Measurements from ENCODE around the gene KLF18.

The KLF18 gene

DNA sequence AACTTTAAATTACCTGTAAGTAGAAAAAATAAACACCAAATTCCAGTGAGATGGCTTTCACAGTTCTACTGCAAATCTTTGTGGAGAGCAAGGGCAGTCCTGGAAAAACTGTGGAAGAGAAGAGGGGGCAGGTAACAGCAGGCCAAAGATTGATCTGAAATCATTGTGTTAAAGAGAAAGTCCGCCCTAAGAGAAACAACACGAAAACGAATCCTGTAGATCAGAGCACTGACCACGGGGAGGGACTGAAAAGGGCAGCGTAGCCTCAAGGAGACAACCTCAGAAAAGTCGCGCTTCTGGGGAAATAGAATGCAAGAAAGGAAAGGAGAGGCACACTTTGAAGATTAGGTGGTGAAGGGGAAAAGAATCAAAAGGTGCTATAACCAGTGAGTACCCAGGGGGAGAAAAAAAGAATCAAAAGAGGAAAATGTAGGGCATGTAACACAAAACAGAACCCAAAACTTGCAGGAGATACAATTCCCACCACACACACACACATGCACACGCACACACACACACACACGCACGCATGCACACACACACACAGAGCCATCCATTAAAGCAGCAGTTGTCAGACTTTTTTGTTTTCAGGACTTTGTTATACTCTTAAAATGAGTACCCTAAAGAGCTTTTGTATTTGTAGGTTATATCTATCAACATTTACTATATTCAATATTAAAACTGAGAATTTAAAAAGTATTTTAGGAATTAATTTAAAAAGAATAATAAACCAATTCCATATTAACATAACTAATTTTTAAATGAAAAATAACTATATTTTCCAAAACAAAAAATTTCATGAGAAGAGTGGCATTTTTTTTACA lies 50.8 kb downstream of the KLF18 start:
- no peak overlapping the region for H3K27ac ChIP-seq
- peaks cover 0 to 28% (median 16%) of the 10 kb centered on the region in 11 experiments; a peak in 15 of 22 replicates for H3K9me3 ChIP-seq (replicated peaks in 1 of 11)
- no peak overlapping the region for H3K9ac ChIP-seq
- H3K4me1 ChIP-seq = no peaks in the 10 kb centered on the region; a peak in 1 of 20 replicates
- H3K36me3 ChIP-seq = no peaks in the 10 kb centered on the region
- H4K20me1 ChIP-seq = no peaks in the 10 kb centered on the region
- no peak for TF ChIP-seq Cebpa-rat (IDR thresholded peaks at IDR 0.05)
- no peaks in the 10 kb centered on the region for H3K27me3 ChIP-seq
- no peak overlapping the region for H3K4me2 ChIP-seq
- H3K4me3 ChIP-seq = no peak overlapping the region

DNA sequence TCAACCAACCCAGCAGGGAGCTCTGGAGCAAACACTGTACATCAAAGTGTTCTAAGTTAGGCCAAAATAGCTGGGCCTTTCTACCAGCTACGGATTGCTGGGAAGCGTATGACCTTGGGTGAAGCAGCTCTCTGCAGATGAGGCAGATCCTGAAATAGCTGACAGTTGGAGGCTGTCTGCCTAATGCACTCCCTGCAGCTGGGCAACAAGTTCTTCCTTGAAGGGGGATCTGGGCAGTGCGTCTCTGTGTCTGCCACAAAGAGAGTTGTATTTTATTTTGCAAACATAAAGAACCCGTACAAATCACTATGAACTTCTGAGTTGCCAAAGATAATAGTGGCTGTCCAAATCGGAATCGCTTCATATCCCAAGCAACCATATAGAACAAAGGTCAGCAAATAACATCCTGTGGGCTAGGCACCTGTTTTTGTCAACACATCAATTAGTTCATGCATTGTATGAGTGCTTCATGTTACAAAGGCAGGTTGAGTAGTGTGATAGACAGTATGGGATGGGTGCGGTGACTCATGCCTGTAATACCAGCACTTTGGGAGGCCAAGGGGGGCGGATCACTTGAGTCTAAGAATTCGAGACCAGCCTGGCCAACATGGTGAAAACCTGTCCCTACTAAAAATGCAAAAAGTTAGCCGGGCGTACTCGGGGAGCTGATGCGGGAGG lies 51.9 kb downstream of the KLF18 start:
- H3K4me2 ChIP-seq = no peak overlapping the region
- no peaks in the 10 kb centered on the region for H3K36me3 ChIP-seq
- H3K9ac ChIP-seq = no peak overlapping the region
- no peaks in the 10 kb centered on the region for H4K20me1 ChIP-seq
- no peak overlapping the region for H3K27ac ChIP-seq
- H3K4me1 ChIP-seq = no peaks in the 10 kb centered on the region; a peak in 1 of 20 replicates
- no peak for TF ChIP-seq Cebpa-rat (IDR thresholded peaks at IDR 0.05)
- H3K4me3 ChIP-seq = no peak overlapping the region
- peaks cover 0 to 16% (median 12%) of the 10 kb centered on the region in 11 experiments; a peak in 12 of 22 replicates for H3K9me3 ChIP-seq (replicated peaks in 1 of 11)
- H3K27me3 ChIP-seq = no peaks in the 10 kb centered on the region

All from BLaER1 treated with 17β-estradiol and CSF1 and Interleukin-3, amounts not matched to agents 10 nM and 100 nM (cell line).